Common myeloid progenitor, CD34-positive (primary cell): ENCODE results near the gene F2R.

ENCODE experiments used
- CTCF ChIA-PET: fragments of 350-600 bp; sonication (Branson Sonifier 250); formaldehyde crosslinking; loops from one replicate; lab custom pipeline; 2021; ENCODE audit warnings: antibody characterized with exemption; lab: Charles Lee
- POLR2A ChIA-PET: fragments of 350-600 bp; sonication (Branson Sonifier 250); formaldehyde crosslinking; loops from one replicate; lab custom pipeline; 2021; ENCODE audit warnings: antibody characterized with exemption; lab: Charles Lee
- DNase-seq, 3 donors: peaks; one replicate each; pipeline versions ENCODE4 v3.0.0 to v3.0.0-alpha.2; 2013
- H3K27ac ChIP-seq, 2 experiments: 1 replicate in 1 of 2; 2 replicates in 1 of 2; pipeline ENCODE4 v1.7.0; 2013; ENCODE audit warnings: inconsistent platforms in 2 of 2, low read length in 2 of 2, mild to moderate bottlenecking in 2 of 2, low read depth in 1 of 2, moderate library complexity in 1 of 2; ENCODE audit not compliant: severe bottlenecking in 2 of 2, insufficient read depth in 1 of 2, poor library complexity in 1 of 2
- H3K27me3 ChIP-seq, 5 experiments: replicated peaks in 2 of 5; 1 replicate in 3 of 5; 2 replicates in 2 of 5; pipeline versions ENCODE4 v1.6.1 to v1.7.0; 2013; ENCODE audit warnings: low read length in 4 of 5, mild to moderate bottlenecking in 2 of 5, moderate library complexity in 2 of 5, inconsistent platforms in 1 of 5; ENCODE audit not compliant: insufficient read depth in 5 of 5, control insufficient read depth in 4 of 5
- H3K36me3 ChIP-seq, 4 experiments: 1 replicate in 2 of 4; 2 replicates in 2 of 4; pipeline versions ENCODE4 v1.6.1 to v1.7.0; 2013; ENCODE audit warnings: low read length in 3 of 4, control low read depth in 1 of 4, mild to moderate bottlenecking in 1 of 4; ENCODE audit not compliant: control insufficient read depth in 4 of 4, insufficient read depth in 4 of 4
- H3K4me1 ChIP-seq, 4 experiments: 1 replicate in 3 of 4; 2 replicates in 1 of 4; pipeline versions ENCODE4 v1.6.1 to v1.7.1; 2013; ENCODE audit warnings: low read length in 3 of 4, mild to moderate bottlenecking in 3 of 4, control low read depth in 1 of 4, inconsistent platforms in 1 of 4, moderate library complexity in 1 of 4; ENCODE audit not compliant: control insufficient read depth in 4 of 4, insufficient read depth in 4 of 4; ENCODE audit errors: control extremely low read depth in 1 of 4
- H3K4me3 ChIP-seq, 7 experiments: 1 replicate in 4 of 7; 2 replicates in 3 of 7; pipeline versions ENCODE4 v1.5.1 to v1.7.0; 2013; ENCODE audit warnings: mild to moderate bottlenecking in 7 of 7, low read length in 6 of 7, moderate library complexity in 6 of 7, inconsistent platforms in 2 of 7, low read depth in 2 of 7, control low read depth in 1 of 7; ENCODE audit not compliant: insufficient read depth in 4 of 7, control insufficient read depth in 1 of 7; ENCODE audit errors: extremely low read depth in 1 of 7
- H3K9me3 ChIP-seq, 5 experiments: 1 replicate in 4 of 5; 2 replicates in 1 of 5; pipeline versions ENCODE4 v1.6.1 to v1.7.1; 2013; ENCODE audit warnings: low read length in 4 of 5, mild to moderate bottlenecking in 2 of 5, inconsistent platforms in 1 of 5, low read depth in 1 of 5, moderate library complexity in 1 of 5; ENCODE audit not compliant: control insufficient read depth in 4 of 5, insufficient read depth in 2 of 5; ENCODE audit errors: control extremely low read depth in 1 of 5
- WGBS: methylation state at CpG from one replicate; pipeline ENCODE4 v1.1.5; 2013; ENCODE audit not compliant: insufficient coverage; 5-methylcytosine and 5-hydroxymethylcytosine counted together

Gene F2R

GRCh38 chr5:76703707-76704106, 12.2 kb upstream of the F2R start:
- no peaks in the 10 kb centered on the region for H3K27me3 ChIP-seq
- H3K4me3 ChIP-seq = no peak overlapping the region
- CTCF ChIA-PET = interaction anchor here (0.9 to 2.4 kb wide), 6 partner anchors 11 to 313 kb away, joined by 3 to 9 read pairs (median 6); partner anchors contain the start of gene F2R
- H3K4me1 ChIP-seq = peaks cover 0 to 14% (median 10%) of the 10 kb centered on the region in 4 experiments
- peaks cover 21 to 56% (median 43%) of the 10 kb centered on the region in 4 experiments for H3K36me3 ChIP-seq
- H3K27ac ChIP-seq = no peak overlapping the region
- no CpG with 5 or more reads among the region's 2 CpGs for WGBS
- POLR2A ChIA-PET = interaction anchor here (1.2 kb wide), 1 partner anchor 12 kb away, joined by 4 read pairs; the partner anchor contains the start of gene F2R
- H3K9me3 ChIP-seq = no peaks in the 10 kb centered on the region
- DNase-seq = no peak

GRCh38 chr5:76704131-76704663, 11.7 kb upstream of the F2R start:
- DNase-seq = no peak
- Histone ChIP-seq H3K9me3 (no peaks in the 10 kb centered on the region), H3K27ac (no peak overlapping the region), H3K4me3 (no peak overlapping the region), H3K36me3 (peaks cover 18 to 57% (median 43%) of the 10 kb centered on the region in 4 experiments), H3K4me1 (peaks cover 0 to 14% (median 10%) of the 10 kb centered on the region in 4 experiments), H3K27me3 (no peaks in the 10 kb centered on the region)
- POLR2A ChIA-PET = interaction anchor here (1.2 kb wide), 1 partner anchor 12 kb away, joined by 4 read pairs; the partner anchor contains the start of gene F2R
- CTCF ChIA-PET = interaction anchor here (0.9 to 2.4 kb wide), 8 partner anchors 11 to 312 kb away, joined by 3 to 9 read pairs (median 5); partner anchors contain the start of gene F2R

- CTCF ChIA-PET = interaction anchor here (0.6 to 2.4 kb wide), 6 partner anchors 10 to 311 kb away, joined by 3 to 9 read pairs (median 5); partner anchors contain the start of gene F2R
- POLR2A ChIA-PET = no interaction called here
- H3K27me3 ChIP-seq = no peaks in the 10 kb centered on the region
Measured at GRCh38 chr5:76705574-76705973, 10.4 kb upstream of the F2R start.

GRCh38 chr5:76709762-76710161, 6.2 kb upstream of the F2R start:
- no CpG with 5 or more reads among the region's 2 CpGs for WGBS
- DNase-seq = no peak
- ChIA-PET CTCF (interaction anchor here (1.4 to 1.6 kb wide), 2 partner anchors 20 to 65 kb away, joined by 3 to 9 read pairs; no protein-coding TSS in a partner anchor), POLR2A (no interaction called here)
- no peak overlapping the region for H3K27ac ChIP-seq
- no peak overlapping the region for H3K4me3 ChIP-seq
- H3K36me3 ChIP-seq = peaks cover 0 to 19% (median 12%) of the 10 kb centered on the region in 4 experiments
- no peaks in the 10 kb centered on the region for H3K9me3 ChIP-seq
- H3K27me3 ChIP-seq = no peaks in the 10 kb centered on the region
- H3K4me1 ChIP-seq = peaks cover 4 to 34% (median 15%) of the 10 kb centered on the region in 4 experiments

More at GRCh38 chr5:76705574-76705973, 10.4 kb upstream of the F2R start:
- Histone ChIP-seq H3K4me1 (peaks cover 0 to 16% (median 11%) of the 10 kb centered on the region in 4 experiments), H3K27ac (no peak overlapping the region), H3K36me3 (peaks cover 13 to 47% (median 36%) of the 10 kb centered on the region in 4 experiments), H3K4me3 (no peak overlapping the region), H3K9me3 (no peaks in the 10 kb centered on the region)
- DNase-seq = peak in 2 of 3 donors; percentile 65 to 71

GRCh38 chr5:76710991-76711390, 4.9 kb upstream of the F2R start:
- no peak overlapping the region for H3K4me3 ChIP-seq
- peak in 2 of 3 donors; percentile 26 to 40 for DNase-seq
- ChIA-PET CTCF (interaction anchor here (1.2 to 1.6 kb wide), 4 partner anchors 18 to 63 kb away, joined by 3 to 9 read pairs (median 4); no protein-coding TSS in a partner anchor), POLR2A (no interaction called here)
- H3K36me3 ChIP-seq = peaks cover 0 to 17% (median 9%) of the 10 kb centered on the region in 4 experiments
- no peak overlapping the region for H3K27ac ChIP-seq
- WGBS = 61% methylated on average over 2 of the region's 4 CpGs
- no peaks in the 10 kb centered on the region for H3K27me3 ChIP-seq
- peaks cover 4 to 31% (median 13%) of the 10 kb centered on the region in 4 experiments for H3K4me1 ChIP-seq
- H3K9me3 ChIP-seq = no peaks in the 10 kb centered on the region

GRCh38 chr5:76714751-76715485, 1.0 kb upstream of the F2R start:
- Histone ChIP-seq H3K36me3 (no peaks in the 10 kb centered on the region), H3K27me3 (no peaks in the 10 kb centered on the region), H3K4me3 (peak overlapping the region; percentile 80 to 100 (median 94)), H3K27ac (peak overlapping the region in 1 of 2 experiments; percentile 82), H3K9me3 (no peaks in the 10 kb centered on the region), H3K4me1 (peaks cover 15 to 59% (median 30%) of the 10 kb centered on the region in 4 experiments)
- DNase-seq = peak in 2 of 3 donors; percentile 42 to 61
- CTCF ChIA-PET = interaction anchor here (0.6 to 3.9 kb wide), 10 partner anchors 10 to 224 kb away, joined by 3 to 23 read pairs (median 4); no protein-coding TSS in a partner anchor
- WGBS = 4% methylated on average over 39 of the region's 52 CpGs
- POLR2A ChIA-PET = interaction anchor here (1.0 to 1.9 kb wide), 2 partner anchors 11 to 18 kb away, joined by 3 to 4 read pairs; no protein-coding TSS in a partner anchor
